Mucosa of rectum (tissue), 2 donors: ENCODE data around the gene NKX6-1.
A peak's percentile ranks its signal among the peaks of the same experiment; 100 is the strongest.

Source experiments
- H3K27ac ChIP-seq, 2 donors: one replicate each; pipeline ENCODE4 v1.7.0; 2013; ENCODE audit warnings: inconsistent platforms in 2 of 2, low read depth in 2 of 2, low read length in 2 of 2
- H3K27me3 ChIP-seq, 2 donors: one replicate each; pipeline ENCODE4 v1.7.0; 2013; ENCODE audit warnings: low read length in 2 of 2; ENCODE audit not compliant: control insufficient read depth in 2 of 2, insufficient read depth in 2 of 2
- H3K36me3 ChIP-seq, 2 donors: one replicate each; pipeline ENCODE4 v1.7.0; 2013; ENCODE audit warnings: low read length in 2 of 2; ENCODE audit not compliant: control insufficient read depth in 2 of 2, insufficient read depth in 2 of 2
- H3K4me1 ChIP-seq, 2 donors: one replicate each; pipeline ENCODE4 v1.7.0; 2013; ENCODE audit warnings: low read length in 2 of 2, mild to moderate bottlenecking in 1 of 2; ENCODE audit not compliant: control insufficient read depth in 2 of 2, insufficient read depth in 2 of 2
- H3K4me3 ChIP-seq, 2 donors: one replicate each; pipeline ENCODE4 v1.7.0; 2013; ENCODE audit warnings: low read length in 2 of 2
- H3K9ac ChIP-seq, 2 donors: one replicate each; pipeline ENCODE4 v1.7.0; 2013; ENCODE audit warnings: low read length in 2 of 2, low read depth in 1 of 2, mild to moderate bottlenecking in 1 of 2
- H3K9me3 ChIP-seq, 2 donors: one replicate each; pipeline ENCODE4 v1.7.0; 2013; ENCODE audit warnings: low read length in 2 of 2; ENCODE audit not compliant: control insufficient read depth in 2 of 2
- donor health status: healthy.
- donor health status: Normal muscosa, but diverticular disease.

Gene NKX6-1

GRCh38 chr4:84481077-84481859, 17.8 kb downstream of the NKX6-1 start:
- H3K9ac ChIP-seq: no peak overlapping the region
- H3K36me3 ChIP-seq: no peaks in the 10 kb centered on the region
- H3K4me1 ChIP-seq: peaks cover 3 to 7% of the 10 kb centered on the region in 2 donors
- H3K27ac ChIP-seq: no peak overlapping the region
- H3K4me3 ChIP-seq: peak overlapping the region in 1 of 2 donors; percentile 16
- peaks cover 41 to 58% of the 10 kb centered on the region in 2 donors for H3K27me3 ChIP-seq
- no peaks in the 10 kb centered on the region for H3K9me3 ChIP-seq

GRCh38 chr4:84480082-84480481, 19.0 kb downstream of the NKX6-1 start:
- Histone ChIP-seq H3K27me3 (peaks cover 40 to 46% of the 10 kb centered on the region in 2 donors), H3K27ac (no peak overlapping the region), H3K9ac (no peak overlapping the region), H3K9me3 (no peaks in the 10 kb centered on the region), H3K4me1 (peaks cover 3 to 7% of the 10 kb centered on the region in 2 donors), H3K4me3 (no peak overlapping the region), H3K36me3 (no peaks in the 10 kb centered on the region)

GRCh38 chr4:84479663-84480062, 19.4 kb downstream of the NKX6-1 start:
- H3K27ac ChIP-seq: no peak overlapping the region
- no peaks in the 10 kb centered on the region for H3K36me3 ChIP-seq
- no peak overlapping the region for H3K9ac ChIP-seq
- no peak overlapping the region for H3K4me3 ChIP-seq
- H3K27me3 ChIP-seq: peaks cover 38 to 42% of the 10 kb centered on the region in 2 donors
- peaks cover 3 to 7% of the 10 kb centered on the region in 2 donors for H3K4me1 ChIP-seq
- H3K9me3 ChIP-seq: no peaks in the 10 kb centered on the region

- no peaks in the 10 kb centered on the region for H3K36me3 ChIP-seq
- no peaks in the 10 kb centered on the region for H3K9me3 ChIP-seq
- H3K27ac ChIP-seq: no peak overlapping the region
- peaks cover 23% of the 10 kb centered on the region in 2 donors for H3K27me3 ChIP-seq
- H3K4me3 ChIP-seq: no peak overlapping the region
- H3K4me1 ChIP-seq: peaks cover 3% of the 10 kb centered on the region in 2 donors
- H3K9ac ChIP-seq: no peak overlapping the region
Observed at GRCh38 chr4:84477738-84478137, 21.4 kb downstream of the NKX6-1 start.

- Histone ChIP-seq H3K9me3 (no peaks in the 10 kb centered on the region), H3K9ac (no peak overlapping the region), H3K4me1 (no peaks in the 10 kb centered on the region), H3K27ac (no peak overlapping the region), H3K4me3 (no peak overlapping the region), H3K27me3 (no peaks in the 10 kb centered on the region), H3K36me3 (no peaks in the 10 kb centered on the region)
Observed at GRCh38 chr4:84474107-84474506, 25.0 kb downstream of the NKX6-1 start.

- Histone ChIP-seq H3K27ac (no peak overlapping the region), H3K4me3 (no peak overlapping the region), H3K9me3 (no peaks in the 10 kb centered on the region), H3K9ac (no peak overlapping the region), H3K27me3 (no peaks in the 10 kb centered on the region), H3K36me3 (no peaks in the 10 kb centered on the region), H3K4me1 (no peaks in the 10 kb centered on the region)
Observed at GRCh38 chr4:84472154-84472553, 26.9 kb downstream of the NKX6-1 start.

GRCh38 chr4:84470204-84470785, 28.8 kb downstream of the NKX6-1 start:
- no peak overlapping the region for H3K27ac ChIP-seq
- no peak overlapping the region for H3K4me3 ChIP-seq
- no peaks in the 10 kb centered on the region for H3K36me3 ChIP-seq
- no peaks in the 10 kb centered on the region for H3K9me3 ChIP-seq
- no peaks in the 10 kb centered on the region for H3K27me3 ChIP-seq
- H3K9ac ChIP-seq: no peak overlapping the region
- H3K4me1 ChIP-seq: no peaks in the 10 kb centered on the region

GRCh38 chr4:84467601-84468000, 31.5 kb downstream of the NKX6-1 start:
- Histone ChIP-seq H3K4me3 (no peak overlapping the region), H3K9me3 (no peaks in the 10 kb centered on the region), H3K4me1 (no peaks in the 10 kb centered on the region), H3K27me3 (no peaks in the 10 kb centered on the region), H3K36me3 (no peaks in the 10 kb centered on the region), H3K27ac (no peak overlapping the region), H3K9ac (no peak overlapping the region)

- no peaks in the 10 kb centered on the region for H3K27me3 ChIP-seq
- H3K4me3 ChIP-seq: no peak overlapping the region
- H3K36me3 ChIP-seq: no peaks in the 10 kb centered on the region
- no peak overlapping the region for H3K9ac ChIP-seq
- no peaks in the 10 kb centered on the region for H3K4me1 ChIP-seq
- no peaks in the 10 kb centered on the region for H3K9me3 ChIP-seq
- H3K27ac ChIP-seq: no peak overlapping the region
Observed at GRCh38 chr4:84459783-84460182, 39.3 kb downstream of the NKX6-1 start.

DNA sequence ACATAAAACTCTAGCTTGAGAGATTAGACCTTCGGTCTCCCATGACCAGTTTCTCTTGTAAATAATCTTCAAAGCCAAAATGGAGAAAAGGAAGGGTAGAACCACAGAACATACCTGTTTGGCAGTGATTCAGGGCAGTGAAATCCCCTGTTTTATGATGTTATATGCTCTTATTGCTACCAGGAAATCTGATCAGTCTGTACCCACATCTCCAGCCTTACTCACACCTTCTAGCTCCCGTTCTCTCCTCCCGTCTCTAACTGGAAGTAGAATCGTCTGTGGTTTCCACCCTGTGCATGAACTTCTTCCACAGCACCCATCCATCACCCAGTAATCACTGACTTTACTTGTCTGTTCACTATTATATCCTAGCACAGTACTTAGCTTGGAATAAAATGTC, 42.9 kb downstream of the NKX6-1 start:
- Histone ChIP-seq H3K27ac (no peak overlapping the region), H3K9ac (no peak overlapping the region), H3K27me3 (no peaks in the 10 kb centered on the region), H3K9me3 (no peaks in the 10 kb centered on the region), H3K4me3 (no peak overlapping the region), H3K36me3 (no peaks in the 10 kb centered on the region), H3K4me1 (no peaks in the 10 kb centered on the region)
